ENCODE results near the gene TBX4.

Gene TBX4

GRCh38 chr17:61414141-61414935 is 37.9 kb upstream of the TBX4 start:
- Histone ChIP-seq H3K4me2 (ENCODE audit: insufficient read depth, low read length, poor library complexity, severe bottlenecking) (no peak overlapping the region), H3K23ac (ENCODE audit: low read depth, low read length, poor library complexity) (no peak overlapping the region), H3K79me1 (ENCODE audit: low read depth, low read length) (no peaks in the 10 kb centered on the region), H2AK5ac (ENCODE audit: low read depth, low read length) (peak overlapping the region; percentile 36), H2BK5ac (ENCODE audit: low read length) (no peak overlapping the region), H2BK120ac (ENCODE audit: low read depth, low read length) (no peak overlapping the region), H4K91ac (ENCODE audit: low read depth, low read length, poor library complexity) (no peak overlapping the region), H2BK12ac (ENCODE audit: low read length) (no peak overlapping the region), H2BK15ac (ENCODE audit: low read length) (no peak overlapping the region), H3K36me3 (replicated peaks in 1 of 2; ENCODE audit: control insufficient read depth in 2 of 2, insufficient read depth in 2 of 2, low read length in 2 of 2) (no peaks in the 10 kb centered on the region), H3K27ac (replicated peaks; ENCODE audit: low read length) (no peak overlapping the region), H3K14ac (ENCODE audit: low read length) (no peak overlapping the region), H4K8ac (ENCODE audit: low read depth, low read length) (no peak overlapping the region), H3K9me3 (replicated peaks in 1 of 2; ENCODE audit: control insufficient read depth in 2 of 2, insufficient read depth in 1 of 2, low read depth in 1 of 2, low read length in 2 of 2) (peaks cover 0 to 23% of the 10 kb centered on the region in 2 donors), H3K4me3 (ENCODE audit: low read length in 2 of 2) (no peak overlapping the region), H3K27me3 (ENCODE audit: control insufficient read depth in 3 of 3, insufficient read depth in 3 of 3, low read depth in 1 of 3, low read length in 3 of 3) (peaks cover 13 to 52% (median 44%) of the 10 kb centered on the region in 3 experiments), H3K4ac (ENCODE audit: low read length) (no peak overlapping the region), H3K9ac (ENCODE audit: low read depth, low read length, poor library complexity) (no peak overlapping the region), H3K4me1 (ENCODE audit: control insufficient read depth in 2 of 2, insufficient read depth in 1 of 2, low read depth in 1 of 2, low read length in 2 of 2) (peaks cover 4 to 13% of the 10 kb centered on the region in 2 donors), H3K18ac (ENCODE audit: low read length) (peak overlapping the region; percentile 61), H2AFZ (ENCODE audit: low read length) (no peak overlapping the region)
- WGBS, 2 donors (ENCODE audit: extremely low coverage in 2 of 2, insufficient read length in 2 of 2, insufficient replicate concordance in 1 of 2), result no CpG with 5 or more reads among the region's 16 CpGs
- no peak for DNase-seq (ENCODE audit: low spot score)

GRCh38 chr17:61414936-61415251 is 37.3 kb upstream of the TBX4 start:
- no peak for DNase-seq (ENCODE audit: low spot score)
- no peak overlapping the region for H2BK15ac ChIP-seq (ENCODE audit: low read length)
- no peak overlapping the region for H4K91ac ChIP-seq (ENCODE audit: low read depth, low read length, poor library complexity)
- no peak overlapping the region for H3K4me3 ChIP-seq (ENCODE audit: low read length in 2 of 2)
- no peak overlapping the region for H3K18ac ChIP-seq (ENCODE audit: low read length)
- WGBS, 2 donors (ENCODE audit: extremely low coverage in 2 of 2, insufficient read length in 2 of 2, insufficient replicate concordance in 1 of 2), result no CpG with 5 or more reads among the region's 5 CpGs
- H3K23ac ChIP-seq (ENCODE audit: low read depth, low read length, poor library complexity), result no peak overlapping the region
- peaks cover 0 to 23% of the 10 kb centered on the region in 2 donors for H3K9me3 ChIP-seq (replicated peaks in 1 of 2; ENCODE audit: control insufficient read depth in 2 of 2, insufficient read depth in 1 of 2, low read depth in 1 of 2, low read length in 2 of 2)
- no peak overlapping the region for H2BK5ac ChIP-seq (ENCODE audit: low read length)
- H4K8ac ChIP-seq (ENCODE audit: low read depth, low read length), result no peak overlapping the region
- H2AFZ ChIP-seq (ENCODE audit: low read length), result no peak overlapping the region
- H2BK120ac ChIP-seq (ENCODE audit: low read depth, low read length), result no peak overlapping the region
- no peak overlapping the region for H2AK5ac ChIP-seq (ENCODE audit: low read depth, low read length)
- H3K4me2 ChIP-seq (ENCODE audit: insufficient read depth, low read length, poor library complexity, severe bottlenecking), result no peak overlapping the region
- H3K79me1 ChIP-seq (ENCODE audit: low read depth, low read length), result no peaks in the 10 kb centered on the region
- no peak overlapping the region for H2BK12ac ChIP-seq (ENCODE audit: low read length)
- H3K4ac ChIP-seq (ENCODE audit: low read length), result no peak overlapping the region
- H3K14ac ChIP-seq (ENCODE audit: low read length), result no peak overlapping the region
- peaks cover 10 to 46% (median 45%) of the 10 kb centered on the region in 3 experiments for H3K27me3 ChIP-seq (ENCODE audit: control insufficient read depth in 3 of 3, insufficient read depth in 3 of 3, low read depth in 1 of 3, low read length in 3 of 3)
- no peak overlapping the region for H3K27ac ChIP-seq (replicated peaks; ENCODE audit: low read length)
- H3K9ac ChIP-seq (ENCODE audit: low read depth, low read length, poor library complexity), result no peak overlapping the region
- no peaks in the 10 kb centered on the region for H3K36me3 ChIP-seq (replicated peaks in 1 of 2; ENCODE audit: control insufficient read depth in 2 of 2, insufficient read depth in 2 of 2, low read length in 2 of 2)
- peaks cover 4 to 13% of the 10 kb centered on the region in 2 donors for H3K4me1 ChIP-seq (ENCODE audit: control insufficient read depth in 2 of 2, insufficient read depth in 1 of 2, low read depth in 1 of 2, low read length in 2 of 2)

GRCh38 chr17:61415374-61416210 is 36.6 kb upstream of the TBX4 start:
- H3K4me1 ChIP-seq (ENCODE audit: control insufficient read depth in 2 of 2, insufficient read depth in 1 of 2, low read depth in 1 of 2, low read length in 2 of 2), result peaks cover 2 to 9% of the 10 kb centered on the region in 2 donors
- no CpG with 5 or more reads among the region's 6 CpGs for WGBS, 2 donors (ENCODE audit: extremely low coverage in 2 of 2, insufficient read length in 2 of 2, insufficient replicate concordance in 1 of 2)
- peak overlapping the region; percentile 28 for H2BK15ac ChIP-seq (ENCODE audit: low read length)

GRCh38 chr17:61416211-61416539 is 36.0 kb upstream of the TBX4 start:
- H2BK120ac ChIP-seq (ENCODE audit: low read depth, low read length), result no peak overlapping the region
- no peak overlapping the region for H3K14ac ChIP-seq (ENCODE audit: low read length)
- H4K8ac ChIP-seq (ENCODE audit: low read depth, low read length), result peak overlapping the region; percentile 94
- H2BK12ac ChIP-seq (ENCODE audit: low read length), result peak overlapping the region; percentile 14
- peak overlapping the region in 1 of 2 donors; percentile 63 for H3K4me3 ChIP-seq (ENCODE audit: low read length in 2 of 2)
- H3K23ac ChIP-seq (ENCODE audit: low read depth, low read length, poor library complexity), result peak overlapping the region; percentile 38
- H3K4me2 ChIP-seq (ENCODE audit: insufficient read depth, low read length, poor library complexity, severe bottlenecking), result peak overlapping the region; percentile 69
- H3K4me1 ChIP-seq (ENCODE audit: control insufficient read depth in 2 of 2, insufficient read depth in 1 of 2, low read depth in 1 of 2, low read length in 2 of 2), result peaks cover 0 to 9% of the 10 kb centered on the region in 2 donors
- peaks cover 0 to 23% of the 10 kb centered on the region in 2 donors for H3K9me3 ChIP-seq (replicated peaks in 1 of 2; ENCODE audit: control insufficient read depth in 2 of 2, insufficient read depth in 1 of 2, low read depth in 1 of 2, low read length in 2 of 2)
- DNase-seq (ENCODE audit: low spot score), result no peak
- H4K91ac ChIP-seq (ENCODE audit: low read depth, low read length, poor library complexity), result no peak overlapping the region
- H3K9ac ChIP-seq (ENCODE audit: low read depth, low read length, poor library complexity), result peak overlapping the region; percentile 79
- H3K27me3 ChIP-seq (ENCODE audit: control insufficient read depth in 3 of 3, insufficient read depth in 3 of 3, low read depth in 1 of 3, low read length in 3 of 3), result peaks cover 2 to 39% (median 34%) of the 10 kb centered on the region in 3 experiments
- peak overlapping the region; percentile 97 for H2BK15ac ChIP-seq (ENCODE audit: low read length)
- peak overlapping the region; percentile 91 for H2AFZ ChIP-seq (ENCODE audit: low read length)
- no peaks in the 10 kb centered on the region for H3K79me1 ChIP-seq (ENCODE audit: low read depth, low read length)
- no peak overlapping the region for H2BK5ac ChIP-seq (ENCODE audit: low read length)
- no CpG with 5 or more reads among the region's 6 CpGs for WGBS, 2 donors (ENCODE audit: extremely low coverage in 2 of 2, insufficient read length in 2 of 2, insufficient replicate concordance in 1 of 2)
- no peaks in the 10 kb centered on the region for H3K36me3 ChIP-seq (replicated peaks in 1 of 2; ENCODE audit: control insufficient read depth in 2 of 2, insufficient read depth in 2 of 2, low read length in 2 of 2)
- peak overlapping the region; percentile 95 for H3K18ac ChIP-seq (ENCODE audit: low read length)
- H2AK5ac ChIP-seq (ENCODE audit: low read depth, low read length), result peak overlapping the region; percentile 49
- no peak overlapping the region for H3K27ac ChIP-seq (replicated peaks; ENCODE audit: low read length)
- H3K4ac ChIP-seq (ENCODE audit: low read length), result no peak overlapping the region

More at GRCh38 chr17:61415374-61416210, 36.6 kb upstream of the TBX4 start:
- Histone ChIP-seq H3K9ac (ENCODE audit: low read depth, low read length, poor library complexity) (no peak overlapping the region), H2BK12ac (ENCODE audit: low read length) (no peak overlapping the region), H3K18ac (ENCODE audit: low read length) (no peak overlapping the region), H2BK120ac (ENCODE audit: low read depth, low read length) (no peak overlapping the region), H3K14ac (ENCODE audit: low read length) (no peak overlapping the region), H3K27ac (replicated peaks; ENCODE audit: low read length) (no peak overlapping the region), H3K36me3 (replicated peaks in 1 of 2; ENCODE audit: control insufficient read depth in 2 of 2, insufficient read depth in 2 of 2, low read length in 2 of 2) (no peaks in the 10 kb centered on the region), H4K91ac (ENCODE audit: low read depth, low read length, poor library complexity) (no peak overlapping the region), H4K8ac (ENCODE audit: low read depth, low read length) (no peak overlapping the region), H3K4ac (ENCODE audit: low read length) (no peak overlapping the region), H3K79me1 (ENCODE audit: low read depth, low read length) (no peaks in the 10 kb centered on the region), H3K4me2 (ENCODE audit: insufficient read depth, low read length, poor library complexity, severe bottlenecking) (no peak overlapping the region), H2AFZ (ENCODE audit: low read length) (peak overlapping the region; percentile 91), H2AK5ac (ENCODE audit: low read depth, low read length) (no peak overlapping the region), H3K27me3 (ENCODE audit: control insufficient read depth in 3 of 3, insufficient read depth in 3 of 3, low read depth in 1 of 3, low read length in 3 of 3) (peaks cover 3 to 40% (median 39%) of the 10 kb centered on the region in 3 experiments), H3K23ac (ENCODE audit: low read depth, low read length, poor library complexity) (no peak overlapping the region), H3K9me3 (replicated peaks in 1 of 2; ENCODE audit: control insufficient read depth in 2 of 2, insufficient read depth in 1 of 2, low read depth in 1 of 2, low read length in 2 of 2) (peaks cover 0 to 23% of the 10 kb centered on the region in 2 donors), H2BK5ac (ENCODE audit: low read length) (no peak overlapping the region), H3K4me3 (ENCODE audit: low read length in 2 of 2) (no peak overlapping the region)
- DNase-seq (ENCODE audit: low spot score), result no peak
